ENCODE measurements around the gene SPRY4.
"Not testable (repeated sequence)": the region's sequence is repeated elsewhere in the genome, so short reads cannot be mapped to it uniquely, and the experiment has no call there.

Gene SPRY4

GRCh38 chr5:142333749-142334148, 8.9 kb upstream of the SPRY4 start:
- DNase-seq: not testable (repeated sequence)

- no peak for DNase-seq
These were observed 5.6 kb upstream of the SPRY4 start for GRCh38 chr5:142330444-142330843.

- no peak for DNase-seq
These were observed 5.2 kb upstream of the SPRY4 start for GRCh38 chr5:142330026-142330425.

- DNase-seq: no peak
These were observed 2.5 kb upstream of the SPRY4 start for GRCh38 chr5:142327111-142327842.

GRCh38 chr5:142326480-142326938, 1.7 kb upstream of the SPRY4 start:
- no peak for DNase-seq

GRCh38 chr5:142325725-142326479, 1.1 kb upstream of the SPRY4 start:
- peak; percentile 70 for DNase-seq

- DNase-seq: no peak
These were observed 518 bp downstream of the SPRY4 start for GRCh38 chr5:142324136-142324870.

GRCh38 chr5:142323480-142324135, 1.2 kb downstream of the SPRY4 start:
- DNase-seq: peak; percentile 60

GRCh38 chr5:142322747-142323479, 1.9 kb downstream of the SPRY4 start:
- DNase-seq: no peak

GRCh38 chr5:142322403-142322746, 2.4 kb downstream of the SPRY4 start:
- DNase-seq: no peak

- no peak for DNase-seq
These were observed 3.8 kb downstream of the SPRY4 start for GRCh38 chr5:142320851-142321560.

- DNase-seq: no peak
These were observed 4.4 kb downstream of the SPRY4 start for GRCh38 chr5:142320430-142320738.

GRCh38 chr5:142319560-142320429, 5.0 kb downstream of the SPRY4 start:
- no peak for DNase-seq

- DNase-seq: no peak
These were observed 5.7 kb downstream of the SPRY4 start for GRCh38 chr5:142319105-142319504.

- no peak for DNase-seq
These were observed 7.1 kb downstream of the SPRY4 start for GRCh38 chr5:142317753-142318152.

- DNase-seq: no peak
These were observed 7.6 kb downstream of the SPRY4 start for GRCh38 chr5:142317173-142317572.

- DNase-seq: no peak
These were observed 8.1 kb downstream of the SPRY4 start for GRCh38 chr5:142316681-142317080.

- DNase-seq: no peak
These were observed 8.8 kb downstream of the SPRY4 start for GRCh38 chr5:142316051-142316450.

GRCh38 chr5:142315096-142315900, 9.5 kb downstream of the SPRY4 start:
- DNase-seq: no peak

- no peak for DNase-seq
These were observed 10.2 kb downstream of the SPRY4 start for GRCh38 chr5:142314606-142315005.

All from activated CD8-positive, alpha-beta memory T cell treated with anti-CD3 and anti-CD28 coated beads for 24 hours (primary cell).